HL-60 (cell line): ENCODE data around the gene GAD2.

Experiments
- CTCF ChIP-seq: IDR thresholded peaks from one replicate; pipeline ENCODE4 v1.5.1; 2011; ENCODE audit warnings: low read length, control low read depth, inconsistent platforms; ENCODE audit not compliant: insufficient read depth
- POLR2AphosphoS5 ChIP-seq: IDR thresholded peaks from 2 replicates; pipeline ENCODE4 v1.6.1; 2012; ENCODE audit warnings: low read depth
- SPI1 ChIP-seq: IDR thresholded peaks from 2 replicates; pipeline ENCODE4 v1.6.1; 2012; ENCODE audit warnings: low read depth, mild to moderate bottlenecking, borderline replicate concordance

GRCh38 chr10:26251925-26252324, 35.4 kb downstream of the GAD2 start:
- TF ChIP-seq POLR2AphosphoS5 (no peak), CTCF (no peak), SPI1 (no peak)
